Raji (cell line): Measurements from ENCODE around the gene RSAD1.

Experiments used
- POLR2A ChIP-seq: IDR thresholded peaks from 2 replicates; pipeline ENCODE4 v1.6.1; 2011; ENCODE audit warnings: low read depth, low read length, control low read depth; ENCODE audit not compliant: insufficient read depth

Gene RSAD1

GRCh38 chr17:50534222-50534978, 55.7 kb downstream of the RSAD1 start:
- no peak for TF ChIP-seq POLR2A

- no peak for TF ChIP-seq POLR2A
Observed at GRCh38 chr17:50534979-50535326, 56.3 kb downstream of the RSAD1 start.

GRCh38 chr17:50535407-50535806, 56.7 kb downstream of the RSAD1 start:
- no peak for TF ChIP-seq POLR2A
